CD4-positive, alpha-beta T cell (primary cell): ENCODE results near the gene TP63. TPM values are rescaled to one million over a fixed set of nuclear protein-coding genes. Genes with fewer than 3 reads are reported as not detected.
"Not testable (repeated sequence)": the region's sequence is repeated elsewhere in the genome, so short reads cannot be mapped to it uniquely, and the experiment has no call there.

ENCODE experiments used
- ATAC-seq: fragments of 200-7000 bp; cut with Tn5 transposase; one replicate; pipeline ENCODE4 v1.10.0; 2022; ENCODE audit warnings: mild to moderate bottlenecking; ENCODE audit not compliant: poor library complexity
- CTCF ChIA-PET: fragments of 350-600 bp; sonication (Branson Sonifier 250); formaldehyde crosslinking; loops from one replicate; lab custom pipeline; 2021; ENCODE audit warnings: antibody characterized with exemption, inconsistent platforms; lab: Charles Lee
- POLR2A ChIA-PET: fragments of 350-600 bp; sonication (Branson Sonifier 250); formaldehyde crosslinking; loops from one replicate; lab custom pipeline; 2021; ENCODE audit warnings: antibody characterized with exemption, inconsistent platforms; lab: Charles Lee
- DNase-seq, 14 experiments: peaks; one replicate each; pipeline ENCODE4 v3.0.0-alpha.2; 2013 to 2020; ENCODE audit warnings: mixed read lengths in 2 of 14
- H3K27ac ChIP-seq, 2 donors: one replicate each; pipeline versions ENCODE4 v1.5.1 to v1.7.0; 2013; ENCODE audit warnings: low read length in 2 of 2, low read depth in 1 of 2, mild to moderate bottlenecking in 1 of 2
- H3K27me3 ChIP-seq, 2 experiments: 1 replicate in 1 of 2; 2 replicates in 1 of 2; pipeline versions ENCODE4 v1.6.1 to v1.7.0; 2013; ENCODE audit warnings: low read length in 2 of 2, control low read depth in 1 of 2, mild to moderate bottlenecking in 1 of 2, moderate library complexity in 1 of 2; ENCODE audit not compliant: insufficient read depth in 2 of 2, control insufficient read depth in 1 of 2
- H3K36me3 ChIP-seq: one replicate; pipeline ENCODE4 v1.6.1; 2013; ENCODE audit warnings: low read length, control low read depth; ENCODE audit not compliant: insufficient read depth
- H3K4me1 ChIP-seq: one replicate; pipeline ENCODE4 v1.6.1; 2013; ENCODE audit warnings: low read length, control low read depth; ENCODE audit not compliant: insufficient read depth
- H3K4me3 ChIP-seq: one replicate; pipeline ENCODE4 v1.5.1; 2013; ENCODE audit warnings: mild to moderate bottlenecking, low read length, moderate library complexity
- H3K9me3 ChIP-seq, 2 experiments: 1 replicate in 1 of 2; 2 replicates in 1 of 2; pipeline versions ENCODE4 v1.6.1 to v1.7.0; 2013; ENCODE audit warnings: low read length in 2 of 2, mild to moderate bottlenecking in 2 of 2, control low read depth in 1 of 2, moderate library complexity in 1 of 2; ENCODE audit not compliant: control insufficient read depth in 1 of 2, insufficient read depth in 1 of 2
- H3K27ac Mint-ChIP-seq: one replicate; pipeline ENCODE4 v1.8.0; 2020; ENCODE audit warnings: mixed read lengths
- H3K27me3 Mint-ChIP-seq: one replicate; pipeline ENCODE4 v1.8.0; 2021; ENCODE audit warnings: mixed read lengths
- H3K36me3 Mint-ChIP-seq: one replicate; pipeline ENCODE4 v1.8.0; 2021; ENCODE audit warnings: low read depth, mixed read lengths
- H3K4me1 Mint-ChIP-seq: one replicate; pipeline ENCODE4 v1.8.0; 2021; ENCODE audit warnings: low read depth, mixed read lengths
- H3K4me3 Mint-ChIP-seq: one replicate; pipeline ENCODE4 v1.8.0; 2020; ENCODE audit warnings: mild to moderate bottlenecking, mixed read lengths
- H3K9me3 Mint-ChIP-seq: one replicate; pipeline ENCODE4 v1.8.0; 2020; ENCODE audit warnings: mixed read lengths
- intact Hi-C, 2 experiments: fragments of 100-400 bp; cut with DNase I in 1 of 2; cut with micrococcal nuclease in 1 of 2; formaldehyde crosslinking; loops; one replicate each; pipeline versions ENCODE4 v1.15.1 to v1.9.0; 2023 to 2025; cut with DNase I, micrococcal nuclease
- total RNA-seq, 174 experiments: library from RNA in 2 of 174; stranded (reverse) in 2 of 174; gene quantifications; one replicate each; pipeline ENCODE4 v1.2.3 and lab custom pipeline; 2021 to 2026
- TF ChIP-seq, protein P1 (sequence below): fragments of 200-600 bp; IDR thresholded peaks from one replicate; pipeline ENCODE4 v1.8.0; 2022; ENCODE audit warnings: antibody characterized with exemption, mild to moderate bottlenecking

Gene TP63
- total RNA-seq, 2 experiments from 2014 or later, result 0.31 TPM; not detected in 1

DNA sequence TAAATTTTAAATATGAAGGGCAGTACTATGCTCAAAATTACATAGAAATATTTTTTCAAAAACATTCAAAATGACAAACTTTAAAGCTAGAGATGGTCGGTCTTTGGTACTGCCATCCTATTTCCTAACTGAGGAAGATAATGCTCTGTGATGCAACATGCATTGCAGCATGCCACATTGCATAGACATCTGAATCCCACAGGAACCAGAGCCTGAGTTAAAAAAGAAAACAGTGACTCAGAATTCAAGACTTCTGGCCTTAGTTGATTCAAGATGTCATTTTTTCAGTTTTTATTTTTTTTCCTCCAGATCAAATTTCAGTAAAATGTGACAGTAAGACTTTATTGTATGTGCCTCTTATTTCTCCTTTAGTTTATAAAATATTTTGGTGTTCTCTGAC, 33.1 kb downstream of the TP63 start:
- Mint-ChIP-seq H3K9me3 (no peaks in the 10 kb centered on the region), H3K36me3 (no peaks in the 10 kb centered on the region)

DNA sequence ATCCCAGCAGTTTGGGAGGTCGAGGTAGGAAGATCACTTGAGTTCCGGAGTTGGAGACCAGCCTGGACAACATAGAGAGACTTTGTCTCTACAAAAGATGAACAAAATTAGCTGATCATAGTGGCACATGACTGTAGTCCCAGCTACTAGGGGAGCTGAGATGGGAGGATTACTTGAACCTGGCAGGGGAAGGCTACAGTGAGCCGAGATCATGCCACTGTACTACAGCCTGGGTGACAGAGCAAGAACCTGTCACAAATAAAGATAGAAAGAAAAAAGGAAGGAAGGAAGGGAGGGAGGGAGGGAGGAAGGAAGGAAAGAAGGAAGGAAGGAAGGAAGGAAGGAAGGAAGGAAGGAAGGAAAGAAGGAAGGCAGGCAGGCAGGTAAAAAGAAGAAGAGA, 41.2 kb downstream of the TP63 start:
- H3K9me3 ChIP-seq, ATAC-seq, H3K36me3 ChIP-seq, H3K36me3 Mint-ChIP-seq, H3K27ac Mint-ChIP-seq, intact Hi-C loops, H3K4me3 ChIP-seq, CTCF ChIA-PET, H3K4me3 Mint-ChIP-seq, H3K27me3 ChIP-seq, DNase-seq, H3K4me1 Mint-ChIP-seq, H3K27me3 Mint-ChIP-seq, POLR2A ChIA-PET, H3K9me3 Mint-ChIP-seq, H3K4me1 ChIP-seq, H3K27ac ChIP-seq: not testable (repeated sequence)

More for the DNA sequence above, 33.1 kb downstream of the TP63 start:
- no peak for ATAC-seq
- no peak overlapping the region for H3K4me3 Mint-ChIP-seq
- no peak overlapping the region for H3K27ac Mint-ChIP-seq
- ChIA-PET POLR2A (no interaction called here), CTCF (interaction anchor here (1.4 kb wide), 1 partner anchor 11 kb away, joined by 6 read pairs; no protein-coding TSS in a partner anchor)
- no peak for DNase-seq
- intact Hi-C loops, result no loop called here
- no peaks in the 10 kb centered on the region for H3K27me3 Mint-ChIP-seq
- no peaks in the 10 kb centered on the region for H3K4me1 Mint-ChIP-seq
- Histone ChIP-seq H3K27ac (no peak overlapping the region), H3K27me3 (no peaks in the 10 kb centered on the region), H3K4me1 (no peaks in the 10 kb centered on the region), H3K36me3 (no peaks in the 10 kb centered on the region), H3K9me3 (no peaks in the 10 kb centered on the region), H3K4me3 (no peak overlapping the region)
- TF ChIP-seq, protein P1, sequence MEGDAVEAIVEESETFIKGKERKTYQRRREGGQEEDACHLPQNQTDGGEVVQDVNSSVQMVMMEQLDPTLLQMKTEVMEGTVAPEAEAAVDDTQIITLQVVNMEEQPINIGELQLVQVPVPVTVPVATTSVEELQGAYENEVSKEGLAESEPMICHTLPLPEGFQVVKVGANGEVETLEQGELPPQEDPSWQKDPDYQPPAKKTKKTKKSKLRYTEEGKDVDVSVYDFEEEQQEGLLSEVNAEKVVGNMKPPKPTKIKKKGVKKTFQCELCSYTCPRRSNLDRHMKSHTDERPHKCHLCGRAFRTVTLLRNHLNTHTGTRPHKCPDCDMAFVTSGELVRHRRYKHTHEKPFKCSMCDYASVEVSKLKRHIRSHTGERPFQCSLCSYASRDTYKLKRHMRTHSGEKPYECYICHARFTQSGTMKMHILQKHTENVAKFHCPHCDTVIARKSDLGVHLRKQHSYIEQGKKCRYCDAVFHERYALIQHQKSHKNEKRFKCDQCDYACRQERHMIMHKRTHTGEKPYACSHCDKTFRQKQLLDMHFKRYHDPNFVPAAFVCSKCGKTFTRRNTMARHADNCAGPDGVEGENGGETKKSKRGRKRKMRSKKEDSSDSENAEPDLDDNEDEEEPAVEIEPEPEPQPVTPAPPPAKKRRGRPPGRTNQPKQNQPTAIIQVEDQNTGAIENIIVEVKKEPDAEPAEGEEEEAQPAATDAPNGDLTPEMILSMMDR, result no peak

DNA sequence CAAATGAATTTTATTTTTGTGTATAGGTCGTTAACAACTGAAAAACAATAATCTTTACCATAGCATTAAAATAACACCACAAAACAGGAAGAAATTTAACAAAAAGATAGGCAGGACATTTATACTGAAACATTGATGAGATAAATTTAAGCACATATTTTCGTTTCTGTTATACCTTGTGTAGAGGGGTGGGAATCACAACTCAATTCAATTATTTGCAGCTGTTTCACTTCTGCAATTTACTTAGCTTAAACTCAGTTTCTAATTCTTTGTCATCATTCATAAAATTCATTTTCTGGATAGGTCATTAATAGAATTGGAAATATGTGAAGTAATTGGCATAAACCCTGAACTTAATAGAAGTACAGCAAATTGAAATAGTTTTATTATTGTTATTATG, 42.3 kb downstream of the TP63 start:
- no peak for ATAC-seq
- DNase-seq, result no peak
- Histone ChIP-seq H3K4me3 (no peak overlapping the region), H3K27ac (no peak overlapping the region), H3K9me3 (no peaks in the 10 kb centered on the region), H3K27me3 (no peaks in the 10 kb centered on the region), H3K4me1 (no peaks in the 10 kb centered on the region), H3K36me3 (no peaks in the 10 kb centered on the region)
- POLR2A ChIA-PET, result no interaction called here
- Mint-ChIP-seq H3K27ac (no peak overlapping the region), H3K4me3 (no peak overlapping the region), H3K4me1 (no peaks in the 10 kb centered on the region), H3K36me3 (no peaks in the 10 kb centered on the region), H3K9me3 (peaks cover 6% of the 10 kb centered on the region), H3K27me3 (no peaks in the 10 kb centered on the region)
- intact Hi-C loops, result no loop called here
- TF ChIP-seq, protein P1, result no peak
- CTCF ChIA-PET, result interaction anchor here (1.1 kb wide), 1 partner anchor 11 kb away, joined by 5 read pairs; no protein-coding TSS in a partner anchor

DNA sequence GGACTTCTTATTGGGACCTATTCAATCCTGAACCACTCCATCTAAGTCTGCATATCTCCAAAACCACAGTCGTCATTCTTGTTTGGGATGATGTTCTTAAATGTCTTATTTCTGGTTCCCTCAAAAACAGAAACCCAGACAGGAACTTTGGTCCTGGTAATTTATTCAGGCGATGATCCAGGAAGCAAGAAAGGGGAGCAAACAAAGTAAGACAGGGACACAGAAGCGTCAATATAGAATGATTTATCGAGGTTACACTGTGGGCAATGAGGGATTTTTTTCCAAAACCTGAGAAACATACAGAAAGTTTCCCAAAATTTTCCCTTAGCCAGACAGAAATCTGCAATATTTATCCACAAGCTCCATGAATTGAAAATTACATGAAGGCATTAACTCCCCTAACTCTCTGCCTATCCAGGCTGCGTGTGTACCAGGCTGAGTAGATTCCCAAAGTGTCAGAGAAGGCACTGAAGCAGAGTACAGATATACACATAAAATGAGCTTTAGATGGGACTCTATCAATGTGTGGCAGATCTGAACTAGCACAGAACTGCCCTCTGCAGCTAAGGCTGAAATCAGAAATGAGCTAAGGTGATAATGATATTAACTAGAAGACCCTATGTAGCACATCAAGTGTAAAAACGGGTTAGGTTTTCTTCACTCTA, 43.2 kb downstream of the TP63 start:
- intact Hi-C loops, result no loop called here
- CTCF ChIA-PET, result interaction anchor here (1.1 to 1.7 kb wide), 2 partner anchors 9 to 10 kb away, joined by 5 to 6 read pairs; no protein-coding TSS in a partner anchor
- no peaks in the 10 kb centered on the region for H3K36me3 Mint-ChIP-seq
- H3K36me3 ChIP-seq, result no peaks in the 10 kb centered on the region
- ATAC-seq (no peak), DNase-seq (no peak)
- H3K9me3 ChIP-seq, result no peaks in the 10 kb centered on the region
- H3K27me3 ChIP-seq, result no peaks in the 10 kb centered on the region
- no peaks in the 10 kb centered on the region for H3K4me1 Mint-ChIP-seq
- H3K27ac Mint-ChIP-seq, result no peak overlapping the region
- TF ChIP-seq, protein P1, result no peak
- POLR2A ChIA-PET, result no interaction called here
- H3K4me1 ChIP-seq, result no peaks in the 10 kb centered on the region
- no peak overlapping the region for H3K4me3 ChIP-seq
- no peaks in the 10 kb centered on the region for H3K27me3 Mint-ChIP-seq
- no peak overlapping the region for H3K4me3 Mint-ChIP-seq
- no peak overlapping the region for H3K27ac ChIP-seq
- H3K9me3 Mint-ChIP-seq, result peaks cover 8% of the 10 kb centered on the region
